ENCODE data around the gene PYGM. TPM values are rescaled to one million over a fixed set of nuclear protein-coding genes. Genes with fewer than 3 reads are reported as not detected.

The PYGM gene
- total RNA-seq, 4 donors from 2014 or later = 2.1 to 25.9 (median 12.2) TPM

DNA sequence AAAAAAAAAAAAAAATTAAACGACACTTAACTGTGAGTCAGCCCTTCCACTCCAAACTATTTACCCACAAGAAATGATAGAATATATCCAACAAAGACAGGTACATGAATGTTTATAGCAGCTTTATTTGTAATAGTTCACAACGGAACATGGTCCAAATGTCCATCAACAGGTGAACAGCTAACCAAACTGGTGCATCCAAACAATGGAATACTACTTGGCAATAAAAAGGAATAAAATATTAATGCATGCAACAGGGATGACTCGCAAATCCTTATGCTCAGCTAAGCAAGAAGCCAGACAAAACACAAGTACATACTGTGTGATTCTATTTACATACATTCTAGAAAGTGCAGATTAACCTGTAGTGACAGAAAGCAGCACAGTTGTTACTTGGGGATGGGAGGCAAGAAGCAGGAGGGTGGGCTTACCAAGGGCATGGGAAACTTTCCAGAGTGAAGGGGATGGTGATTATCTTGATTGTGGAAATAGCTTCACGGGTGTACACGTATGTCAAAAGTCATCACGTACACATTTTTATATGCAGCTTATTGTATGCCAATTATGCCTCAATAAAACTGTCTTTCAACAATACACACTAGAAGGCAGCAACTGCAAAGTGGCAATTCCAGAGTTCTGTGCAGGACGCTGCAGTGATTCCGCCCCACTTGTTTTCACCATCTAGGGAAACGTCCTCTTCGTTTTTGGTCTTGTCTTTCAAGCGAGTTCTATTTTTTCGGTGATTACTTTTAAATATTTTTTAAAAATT, 25.2 kb upstream of the PYGM start:
- ATAC-seq (ENCODE audit: low FRiP score) (no peak), DNase-seq (ENCODE audit: low spot score) (no peak)
- TF ChIP-seq, protein P1, sequence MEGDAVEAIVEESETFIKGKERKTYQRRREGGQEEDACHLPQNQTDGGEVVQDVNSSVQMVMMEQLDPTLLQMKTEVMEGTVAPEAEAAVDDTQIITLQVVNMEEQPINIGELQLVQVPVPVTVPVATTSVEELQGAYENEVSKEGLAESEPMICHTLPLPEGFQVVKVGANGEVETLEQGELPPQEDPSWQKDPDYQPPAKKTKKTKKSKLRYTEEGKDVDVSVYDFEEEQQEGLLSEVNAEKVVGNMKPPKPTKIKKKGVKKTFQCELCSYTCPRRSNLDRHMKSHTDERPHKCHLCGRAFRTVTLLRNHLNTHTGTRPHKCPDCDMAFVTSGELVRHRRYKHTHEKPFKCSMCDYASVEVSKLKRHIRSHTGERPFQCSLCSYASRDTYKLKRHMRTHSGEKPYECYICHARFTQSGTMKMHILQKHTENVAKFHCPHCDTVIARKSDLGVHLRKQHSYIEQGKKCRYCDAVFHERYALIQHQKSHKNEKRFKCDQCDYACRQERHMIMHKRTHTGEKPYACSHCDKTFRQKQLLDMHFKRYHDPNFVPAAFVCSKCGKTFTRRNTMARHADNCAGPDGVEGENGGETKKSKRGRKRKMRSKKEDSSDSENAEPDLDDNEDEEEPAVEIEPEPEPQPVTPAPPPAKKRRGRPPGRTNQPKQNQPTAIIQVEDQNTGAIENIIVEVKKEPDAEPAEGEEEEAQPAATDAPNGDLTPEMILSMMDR (IDR thresholded peaks at IDR 0.05) = no peak

DNA sequence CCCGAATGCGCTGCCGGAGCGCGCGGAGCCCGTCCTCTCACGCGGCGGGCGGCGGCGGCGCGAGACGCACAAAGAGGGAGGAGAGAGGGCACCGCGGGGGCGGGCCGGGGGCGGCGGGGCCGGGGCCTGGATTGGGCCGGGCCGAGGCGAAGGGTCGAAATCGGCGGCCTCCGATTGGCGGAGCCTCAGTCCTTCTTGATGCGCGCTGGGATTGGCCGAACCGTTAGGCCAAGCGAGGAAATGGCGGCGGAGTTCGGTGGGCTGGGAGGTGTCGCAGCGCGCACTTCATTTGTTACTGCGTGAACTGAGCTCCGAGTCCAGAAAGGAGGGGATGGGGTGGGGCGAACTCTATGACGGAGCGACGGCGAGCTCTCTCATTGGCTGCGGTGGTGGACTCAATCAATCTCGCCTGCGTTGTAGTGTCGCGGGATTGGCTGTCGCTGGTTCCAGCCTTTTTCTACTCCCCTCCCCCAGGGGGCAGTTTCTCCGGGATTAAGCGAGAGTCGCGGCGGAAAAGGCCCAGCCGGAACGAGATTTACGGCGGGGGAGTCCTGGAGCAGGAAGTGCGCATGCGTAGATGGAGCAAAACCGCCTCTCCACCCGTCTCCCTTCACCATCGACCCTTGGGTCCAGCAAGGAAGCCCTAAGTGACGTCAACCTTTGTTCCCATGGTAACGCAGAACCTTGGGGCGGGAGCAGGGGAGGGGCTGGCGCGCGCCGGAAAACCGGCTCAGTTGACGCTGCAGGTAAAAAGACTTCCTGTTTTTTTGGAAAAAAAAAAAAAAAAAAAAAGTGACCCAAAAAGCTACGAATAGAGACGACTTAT, 18.9 kb upstream of the PYGM start, which contains the start of gene SF1:
TSS of gene SF1 (minus strand) at position 70 of the 826 bp plus-strand sequence. CDS start 150 bp downstream, outside the sequence.
- peak; percentile 92 for DNase-seq (ENCODE audit: low spot score)
- TF ChIP-seq, protein P1 (IDR thresholded peaks at IDR 0.05) = no peak
- peak; percentile 95 for ATAC-seq (ENCODE audit: low FRiP score)

DNA sequence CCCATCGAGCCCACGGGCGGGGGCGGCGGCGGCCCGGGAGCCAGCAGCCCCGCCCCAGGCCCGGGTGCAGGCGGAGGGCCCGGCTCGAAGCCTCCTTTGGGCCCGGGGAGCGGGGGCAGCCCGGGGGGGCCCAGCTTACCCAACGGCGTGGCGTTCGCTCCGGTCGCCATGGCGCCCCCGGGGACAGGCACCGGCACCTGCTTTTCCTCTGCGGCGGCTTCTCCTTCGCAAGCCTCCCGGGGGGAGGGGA, 18.4 kb upstream of the PYGM start:
- TF ChIP-seq, protein P1 (IDR thresholded peaks at IDR 0.05) = no peak
- no peak for DNase-seq (ENCODE audit: low spot score)
- ATAC-seq (ENCODE audit: low FRiP score) = peak; percentile 7

DNA sequence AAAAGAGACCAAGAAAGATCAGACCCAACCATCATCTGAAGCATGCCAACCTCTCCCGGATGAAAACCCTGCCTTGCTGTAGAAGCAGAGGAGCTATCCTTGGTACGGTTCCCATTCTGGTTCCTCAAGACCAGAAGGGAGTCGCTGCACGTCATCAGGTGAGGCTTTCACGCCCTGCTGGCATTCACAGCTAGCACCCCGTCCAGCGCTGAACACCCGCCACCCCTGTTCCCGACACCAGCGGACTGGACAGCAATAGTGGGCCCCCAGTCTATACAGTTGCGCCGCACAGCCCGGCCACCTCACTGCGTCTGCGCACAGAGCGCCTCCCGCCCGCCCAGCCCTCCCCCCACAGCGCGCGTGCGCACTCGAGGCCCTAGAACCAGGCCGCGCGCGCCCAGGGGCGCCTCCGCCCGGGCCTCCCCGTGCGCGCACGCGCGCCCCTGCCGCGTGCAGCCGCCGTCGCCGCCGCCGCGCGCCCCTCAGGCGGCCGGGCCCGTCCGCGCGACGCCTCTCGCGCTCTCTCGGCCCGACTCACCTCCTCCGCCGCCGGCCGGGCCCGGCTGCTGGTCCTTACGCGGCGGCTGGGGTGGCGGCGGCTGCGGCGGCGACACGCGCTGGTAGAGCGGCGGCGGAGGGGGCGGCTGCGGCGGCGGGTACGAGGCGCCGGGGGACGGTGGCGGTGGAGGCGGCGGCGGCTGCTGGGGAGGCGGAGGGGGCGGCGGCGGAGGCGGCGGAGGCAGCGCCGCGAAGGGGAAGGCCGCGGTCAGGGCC, 17.9 kb upstream of the PYGM start:
- peak; percentile 68 for DNase-seq (ENCODE audit: low spot score)
- TF ChIP-seq, protein P1 (IDR thresholded peaks at IDR 0.05) = no peak
- peak; percentile 21 for ATAC-seq (ENCODE audit: low FRiP score)

DNA sequence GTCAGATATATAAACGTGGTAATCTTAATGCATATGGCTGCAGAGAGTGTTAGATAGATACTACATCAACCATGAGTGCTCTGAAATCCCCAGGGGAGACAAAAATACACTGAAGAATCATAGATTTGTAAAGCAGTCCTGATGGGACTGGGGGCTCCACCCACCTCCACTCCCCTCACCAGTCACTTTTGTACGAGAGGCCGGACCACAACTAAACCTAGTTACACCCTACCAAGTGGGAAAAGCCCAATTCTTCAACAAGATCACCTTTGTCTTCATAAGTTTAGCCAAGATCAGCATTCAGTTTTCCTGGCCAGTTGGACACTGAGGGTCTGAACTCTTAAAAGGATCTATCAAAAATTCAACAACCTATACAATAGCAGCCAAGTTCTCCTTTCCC, 17.1 kb upstream of the PYGM start:
- DNase-seq (ENCODE audit: low spot score) = no peak
- ATAC-seq (ENCODE audit: low FRiP score) = no peak
- TF ChIP-seq, protein P1 (IDR thresholded peaks at IDR 0.05) = no peak

DNA sequence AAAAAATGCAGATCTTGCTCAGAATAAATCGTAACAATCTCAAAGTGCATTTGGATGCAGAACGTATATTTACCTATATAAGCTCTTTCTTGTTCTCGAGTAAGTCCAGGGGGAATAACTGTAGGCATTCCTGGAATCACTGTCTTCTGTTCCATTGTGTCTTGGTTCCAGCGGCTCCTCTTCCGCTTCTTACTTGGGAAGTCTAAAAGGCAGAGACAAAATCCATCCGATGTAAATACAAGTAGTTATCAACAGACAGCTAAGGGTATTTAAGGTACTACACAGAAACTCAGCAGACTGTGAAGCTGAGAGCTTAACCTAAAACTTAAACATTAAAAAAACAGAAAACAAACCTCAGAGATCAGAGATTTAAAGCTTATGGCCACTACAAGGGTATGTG, 16.7 kb upstream of the PYGM start:
- ATAC-seq (ENCODE audit: low FRiP score) = no peak
- no peak for DNase-seq (ENCODE audit: low spot score)
- TF ChIP-seq, protein P1 (IDR thresholded peaks at IDR 0.05) = no peak
